Mucosa of rectum (tissue), 2 donors: Measurements from ENCODE around the gene HIPK1.

Experiments used
- H3K27ac ChIP-seq, 2 donors: one replicate each; pipeline ENCODE4 v1.7.0; 2013; ENCODE audit warnings: inconsistent platforms in 2 of 2, low read depth in 2 of 2, low read length in 2 of 2
- H3K27me3 ChIP-seq, 2 donors: one replicate each; pipeline ENCODE4 v1.7.0; 2013; ENCODE audit warnings: low read length in 2 of 2; ENCODE audit not compliant: control insufficient read depth in 2 of 2, insufficient read depth in 2 of 2
- H3K36me3 ChIP-seq, 2 donors: one replicate each; pipeline ENCODE4 v1.7.0; 2013; ENCODE audit warnings: low read length in 2 of 2; ENCODE audit not compliant: control insufficient read depth in 2 of 2, insufficient read depth in 2 of 2
- H3K4me1 ChIP-seq, 2 donors: one replicate each; pipeline ENCODE4 v1.7.0; 2013; ENCODE audit warnings: low read length in 2 of 2, mild to moderate bottlenecking in 1 of 2; ENCODE audit not compliant: control insufficient read depth in 2 of 2, insufficient read depth in 2 of 2
- H3K4me3 ChIP-seq, 2 donors: one replicate each; pipeline ENCODE4 v1.7.0; 2013; ENCODE audit warnings: low read length in 2 of 2
- H3K9ac ChIP-seq, 2 donors: one replicate each; pipeline ENCODE4 v1.7.0; 2013; ENCODE audit warnings: low read length in 2 of 2, low read depth in 1 of 2, mild to moderate bottlenecking in 1 of 2
- H3K9me3 ChIP-seq, 2 donors: one replicate each; pipeline ENCODE4 v1.7.0; 2013; ENCODE audit warnings: low read length in 2 of 2; ENCODE audit not compliant: control insufficient read depth in 2 of 2
- donor health status: healthy.
- donor health status: Normal muscosa, but diverticular disease.

HIPK1 gene

GRCh38 chr1:113951719-113952118 lies 22.6 kb downstream of the HIPK1 start:
- H3K27me3 ChIP-seq, result no peaks in the 10 kb centered on the region
- H3K36me3 ChIP-seq, result peaks cover 14 to 19% of the 10 kb centered on the region in 2 donors
- no peak overlapping the region for H3K27ac ChIP-seq
- H3K9ac ChIP-seq, result no peak overlapping the region
- no peak overlapping the region for H3K4me3 ChIP-seq
- H3K4me1 ChIP-seq, result peaks cover 14 to 17% of the 10 kb centered on the region in 2 donors
- no peaks in the 10 kb centered on the region for H3K9me3 ChIP-seq

- Histone ChIP-seq H3K9ac (no peak overlapping the region), H3K9me3 (no peaks in the 10 kb centered on the region), H3K27me3 (no peaks in the 10 kb centered on the region), H3K4me3 (no peak overlapping the region), H3K4me1 (no peaks in the 10 kb centered on the region), H3K27ac (no peak overlapping the region), H3K36me3 (peaks cover 41 to 65% of the 10 kb centered on the region in 2 donors)
Measured at GRCh38 chr1:113957984-113958383, 28.9 kb downstream of the HIPK1 start.

GRCh38 chr1:113958691-113959090 lies 29.6 kb downstream of the HIPK1 start:
- Histone ChIP-seq H3K36me3 (peaks cover 48 to 71% of the 10 kb centered on the region in 2 donors), H3K4me3 (no peak overlapping the region)

GRCh38 chr1:113963281-113963906 lies 34.3 kb downstream of the HIPK1 start:
- Histone ChIP-seq H3K36me3 (peaks cover 65% of the 10 kb centered on the region in 2 donors), H3K9ac (no peak overlapping the region), H3K27ac (no peak overlapping the region), H3K4me1 (no peaks in the 10 kb centered on the region), H3K9me3 (no peaks in the 10 kb centered on the region), H3K27me3 (no peaks in the 10 kb centered on the region), H3K4me3 (no peak overlapping the region)

More at GRCh38 chr1:113958691-113959090, 29.6 kb downstream of the HIPK1 start:
- no peak overlapping the region for H3K27ac ChIP-seq
- no peaks in the 10 kb centered on the region for H3K4me1 ChIP-seq
- no peak overlapping the region for H3K9ac ChIP-seq
- no peaks in the 10 kb centered on the region for H3K9me3 ChIP-seq
- no peaks in the 10 kb centered on the region for H3K27me3 ChIP-seq

GRCh38 chr1:113965703-113966412 lies 36.7 kb downstream of the HIPK1 start:
- Histone ChIP-seq H3K4me1 (no peaks in the 10 kb centered on the region), H3K27ac (no peak overlapping the region), H3K9ac (no peak overlapping the region), H3K4me3 (no peak overlapping the region), H3K36me3 (peaks cover 68 to 73% of the 10 kb centered on the region in 2 donors), H3K27me3 (no peaks in the 10 kb centered on the region), H3K9me3 (no peaks in the 10 kb centered on the region)

GRCh38 chr1:113972954-113973353 lies 43.8 kb downstream of the HIPK1 start:
- peaks cover 50 to 57% of the 10 kb centered on the region in 2 donors for H3K36me3 ChIP-seq
- no peaks in the 10 kb centered on the region for H3K9me3 ChIP-seq
- H3K4me3 ChIP-seq, result no peak overlapping the region
- no peaks in the 10 kb centered on the region for H3K27me3 ChIP-seq
- no peak overlapping the region for H3K27ac ChIP-seq
- H3K9ac ChIP-seq, result no peak overlapping the region
- peaks cover 0 to 4% of the 10 kb centered on the region in 2 donors for H3K4me1 ChIP-seq

GRCh38 chr1:113975211-113975895 lies 46.2 kb downstream of the HIPK1 start:
- peaks cover 28 to 35% of the 10 kb centered on the region in 2 donors for H3K36me3 ChIP-seq

GRCh38 chr1:113976609-113977278 lies 47.6 kb downstream of the HIPK1 start:
- no peak overlapping the region for H3K27ac ChIP-seq
- H3K9me3 ChIP-seq, result no peaks in the 10 kb centered on the region
- H3K36me3 ChIP-seq, result peaks cover 15 to 23% of the 10 kb centered on the region in 2 donors
- no peak overlapping the region for H3K9ac ChIP-seq
- H3K27me3 ChIP-seq, result no peaks in the 10 kb centered on the region
- peaks cover 0 to 7% of the 10 kb centered on the region in 2 donors for H3K4me1 ChIP-seq
- no peak overlapping the region for H3K4me3 ChIP-seq

More at GRCh38 chr1:113975211-113975895, 46.2 kb downstream of the HIPK1 start:
- Histone ChIP-seq H3K27me3 (no peaks in the 10 kb centered on the region), H3K9ac (no peak overlapping the region), H3K27ac (no peak overlapping the region), H3K4me1 (peaks cover 0 to 7% of the 10 kb centered on the region in 2 donors), H3K4me3 (no peak overlapping the region), H3K9me3 (no peaks in the 10 kb centered on the region)

- H3K27me3 ChIP-seq, result no peaks in the 10 kb centered on the region
- peaks cover 5 to 12% of the 10 kb centered on the region in 2 donors for H3K36me3 ChIP-seq
- no peaks in the 10 kb centered on the region for H3K9me3 ChIP-seq
- H3K4me3 ChIP-seq, result no peak overlapping the region
- no peak overlapping the region for H3K9ac ChIP-seq
- no peak overlapping the region for H3K27ac ChIP-seq
- H3K4me1 ChIP-seq, result peaks cover 4 to 11% of the 10 kb centered on the region in 2 donors
Measured at GRCh38 chr1:113977906-113978305, 48.8 kb downstream of the HIPK1 start.
